ENCODE results near the gene ID4. TPM values are rescaled to one million over a fixed set of nuclear protein-coding genes. Genes with fewer than 3 reads are reported as not detected.

Gene ID4
- total RNA-seq, 1 donor: 29.7 TPM

DNA sequence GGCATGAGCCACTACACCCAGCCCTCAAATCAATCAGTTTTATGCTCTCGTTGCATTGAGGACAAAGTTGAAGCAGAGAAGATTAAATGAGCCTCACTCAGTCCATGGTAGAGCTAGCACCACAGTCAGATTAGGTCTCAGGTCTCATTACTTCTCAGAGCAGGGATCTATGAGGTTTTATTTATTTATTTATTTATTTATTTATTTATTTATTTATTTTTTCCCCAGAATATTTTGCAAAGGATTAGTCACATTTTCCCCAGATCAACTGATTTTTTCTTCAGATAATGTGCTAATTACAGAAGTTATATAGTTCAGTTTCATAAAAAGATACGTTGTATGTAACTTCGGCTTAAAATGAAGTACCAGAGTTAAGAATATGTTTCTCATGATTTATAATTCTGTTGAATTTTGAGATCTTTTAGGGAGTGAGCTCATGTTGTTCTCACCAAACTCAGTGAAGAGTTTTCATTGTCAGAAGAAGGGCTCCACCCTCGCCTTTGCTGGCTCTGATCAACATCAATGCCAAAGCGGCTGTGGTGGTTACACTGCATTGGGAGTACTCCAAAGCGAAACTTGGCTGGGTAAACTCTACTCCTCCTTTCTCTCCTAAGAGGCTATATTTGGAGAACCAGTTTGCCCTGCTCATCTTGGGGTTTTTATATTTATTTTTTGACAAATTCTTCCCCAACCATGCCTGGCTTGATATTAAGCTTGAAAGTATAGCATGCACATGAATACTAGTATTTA lies 12.9 kb upstream of the ID4 start:
- no peak for DNase-seq (ENCODE audit: insufficient read length, low spot score, missing footprints)
- no peak overlapping the region for H3K27ac ChIP-seq (ENCODE audit: low read depth, low read length)
- no peaks in the 10 kb centered on the region for H4K20me1 ChIP-seq (ENCODE audit: insufficient read depth, low read length)
- no peaks in the 10 kb centered on the region for H3K79me2 ChIP-seq (ENCODE audit: insufficient read depth, low read length)
- no peak overlapping the region for H2AFZ ChIP-seq (ENCODE audit: low read length)
- TF ChIP-seq, protein P1, sequence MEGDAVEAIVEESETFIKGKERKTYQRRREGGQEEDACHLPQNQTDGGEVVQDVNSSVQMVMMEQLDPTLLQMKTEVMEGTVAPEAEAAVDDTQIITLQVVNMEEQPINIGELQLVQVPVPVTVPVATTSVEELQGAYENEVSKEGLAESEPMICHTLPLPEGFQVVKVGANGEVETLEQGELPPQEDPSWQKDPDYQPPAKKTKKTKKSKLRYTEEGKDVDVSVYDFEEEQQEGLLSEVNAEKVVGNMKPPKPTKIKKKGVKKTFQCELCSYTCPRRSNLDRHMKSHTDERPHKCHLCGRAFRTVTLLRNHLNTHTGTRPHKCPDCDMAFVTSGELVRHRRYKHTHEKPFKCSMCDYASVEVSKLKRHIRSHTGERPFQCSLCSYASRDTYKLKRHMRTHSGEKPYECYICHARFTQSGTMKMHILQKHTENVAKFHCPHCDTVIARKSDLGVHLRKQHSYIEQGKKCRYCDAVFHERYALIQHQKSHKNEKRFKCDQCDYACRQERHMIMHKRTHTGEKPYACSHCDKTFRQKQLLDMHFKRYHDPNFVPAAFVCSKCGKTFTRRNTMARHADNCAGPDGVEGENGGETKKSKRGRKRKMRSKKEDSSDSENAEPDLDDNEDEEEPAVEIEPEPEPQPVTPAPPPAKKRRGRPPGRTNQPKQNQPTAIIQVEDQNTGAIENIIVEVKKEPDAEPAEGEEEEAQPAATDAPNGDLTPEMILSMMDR (IDR thresholded peaks at IDR 0.05; ENCODE audit: extremely low read depth, low read depth, low read length): no peak
- no peak overlapping the region for H3K4me3 ChIP-seq (ENCODE audit: insufficient read depth, low read length)
- peak overlapping the region; percentile 16 for H3K4me2 ChIP-seq (ENCODE audit: insufficient read depth, low read length)
- no peaks in the 10 kb centered on the region for H3K4me1 ChIP-seq (ENCODE audit: insufficient read depth, low read length)
- H3K36me3 ChIP-seq (ENCODE audit: insufficient read depth, low read length): no peaks in the 10 kb centered on the region
- no peaks in the 10 kb centered on the region for H3K9me3 ChIP-seq (ENCODE audit: low read depth, low read length)
- no peaks in the 10 kb centered on the region for H3K27me3 ChIP-seq (ENCODE audit: insufficient read depth, low read length)

DNA sequence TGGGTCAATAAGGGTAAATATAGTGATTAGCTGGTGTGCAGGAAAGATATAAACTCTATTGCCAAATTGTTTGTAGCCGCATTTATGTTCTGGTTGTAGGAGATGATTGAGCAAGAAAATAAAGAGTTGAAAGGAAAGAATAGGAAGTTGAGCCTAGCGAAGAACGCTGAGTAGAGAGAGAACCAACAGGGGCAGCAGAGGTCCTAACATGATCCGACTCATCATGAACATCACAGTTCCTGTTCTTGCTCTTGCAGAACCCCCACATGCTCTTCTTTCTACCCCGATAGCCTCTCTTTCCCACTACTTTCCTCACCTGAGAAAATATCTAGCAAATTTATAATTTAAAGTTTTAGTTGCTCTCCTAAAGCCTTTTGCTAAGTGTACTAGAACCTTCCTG lies 9.9 kb upstream of the ID4 start:
- TF ChIP-seq, protein P1 (IDR thresholded peaks at IDR 0.05; ENCODE audit: extremely low read depth, low read depth, low read length): no peak
- Histone ChIP-seq H3K79me2 (ENCODE audit: insufficient read depth, low read length) (no peaks in the 10 kb centered on the region), H3K27me3 (ENCODE audit: insufficient read depth, low read length) (no peaks in the 10 kb centered on the region), H3K36me3 (ENCODE audit: insufficient read depth, low read length) (no peaks in the 10 kb centered on the region), H3K4me1 (ENCODE audit: insufficient read depth, low read length) (no peaks in the 10 kb centered on the region), H3K4me2 (ENCODE audit: insufficient read depth, low read length) (no peak overlapping the region), H4K20me1 (ENCODE audit: insufficient read depth, low read length) (no peaks in the 10 kb centered on the region), H3K4me3 (ENCODE audit: insufficient read depth, low read length) (no peak overlapping the region), H2AFZ (ENCODE audit: low read length) (no peak overlapping the region), H3K9me3 (ENCODE audit: low read depth, low read length) (no peaks in the 10 kb centered on the region), H3K27ac (ENCODE audit: low read depth, low read length) (no peak overlapping the region)
- DNase-seq (ENCODE audit: insufficient read length, low spot score, missing footprints): no peak

DNA sequence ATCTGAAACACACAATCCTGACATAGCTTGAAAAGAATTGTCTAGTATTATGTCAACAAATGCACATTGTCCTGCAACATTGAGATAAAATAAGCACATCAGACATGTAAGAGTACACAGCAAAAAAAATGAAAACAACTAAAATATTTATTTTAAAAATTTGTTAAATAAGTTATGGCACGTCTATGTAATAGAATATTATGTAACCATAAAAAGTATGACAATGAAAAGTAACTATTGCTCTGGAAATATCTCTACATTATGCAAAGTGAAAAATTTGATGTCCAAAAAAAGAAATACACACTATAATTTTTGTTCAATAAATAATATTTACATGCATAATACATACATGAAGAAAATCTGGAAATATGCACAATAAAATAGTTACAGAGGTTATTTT lies 9.3 kb upstream of the ID4 start:
- H3K9me3 ChIP-seq (ENCODE audit: low read depth, low read length): no peaks in the 10 kb centered on the region
- H3K36me3 ChIP-seq (ENCODE audit: insufficient read depth, low read length): no peaks in the 10 kb centered on the region
- no peaks in the 10 kb centered on the region for H3K4me1 ChIP-seq (ENCODE audit: insufficient read depth, low read length)
- no peak for DNase-seq (ENCODE audit: insufficient read length, low spot score, missing footprints)
- TF ChIP-seq, protein P1 (IDR thresholded peaks at IDR 0.05; ENCODE audit: extremely low read depth, low read depth, low read length): no peak
- H3K27ac ChIP-seq (ENCODE audit: low read depth, low read length): no peak overlapping the region
- H3K79me2 ChIP-seq (ENCODE audit: insufficient read depth, low read length): no peaks in the 10 kb centered on the region
- H4K20me1 ChIP-seq (ENCODE audit: insufficient read depth, low read length): no peaks in the 10 kb centered on the region
- no peaks in the 10 kb centered on the region for H3K27me3 ChIP-seq (ENCODE audit: insufficient read depth, low read length)
- no peak overlapping the region for H3K4me3 ChIP-seq (ENCODE audit: insufficient read depth, low read length)
- no peak overlapping the region for H3K4me2 ChIP-seq (ENCODE audit: insufficient read depth, low read length)
- H2AFZ ChIP-seq (ENCODE audit: low read length): no peak overlapping the region

DNA sequence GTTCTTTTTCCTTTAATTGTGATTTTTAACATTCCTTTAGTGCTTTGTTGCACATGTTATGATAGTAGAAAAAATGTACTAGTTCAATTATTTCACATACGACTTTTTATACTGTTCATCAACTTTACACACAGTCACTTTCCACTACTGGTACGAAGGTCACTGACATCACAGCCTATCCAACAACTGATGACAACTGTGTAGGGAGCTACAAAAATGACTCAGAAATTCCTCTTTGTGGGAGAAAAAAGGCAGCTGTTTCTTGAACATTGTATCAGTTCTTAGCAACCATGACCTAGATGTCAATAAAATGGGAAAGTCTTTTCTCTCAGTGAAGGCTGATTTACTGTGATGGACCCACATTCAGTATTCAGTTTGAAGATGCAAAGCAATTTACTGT lies 7.0 kb upstream of the ID4 start:
- Histone ChIP-seq H3K4me2 (ENCODE audit: insufficient read depth, low read length) (no peak overlapping the region), H3K9me3 (ENCODE audit: low read depth, low read length) (no peaks in the 10 kb centered on the region), H3K36me3 (ENCODE audit: insufficient read depth, low read length) (no peaks in the 10 kb centered on the region), H3K4me1 (ENCODE audit: insufficient read depth, low read length) (no peaks in the 10 kb centered on the region), H3K79me2 (ENCODE audit: insufficient read depth, low read length) (no peaks in the 10 kb centered on the region), H3K4me3 (ENCODE audit: insufficient read depth, low read length) (no peak overlapping the region), H3K27ac (ENCODE audit: low read depth, low read length) (no peak overlapping the region), H2AFZ (ENCODE audit: low read length) (no peak overlapping the region), H3K27me3 (ENCODE audit: insufficient read depth, low read length) (no peaks in the 10 kb centered on the region), H4K20me1 (ENCODE audit: insufficient read depth, low read length) (no peaks in the 10 kb centered on the region)
- no peak for DNase-seq (ENCODE audit: insufficient read length, low spot score, missing footprints)
- TF ChIP-seq, protein P1 (IDR thresholded peaks at IDR 0.05; ENCODE audit: extremely low read depth, low read depth, low read length): no peak

All from osteoblast (primary cell).